SK-N-SH (cell line): ENCODE results near the gene TPRA1. TPM values are rescaled to one million over a fixed set of nuclear protein-coding genes. Genes with fewer than 3 reads are reported as not detected.

ENCODE experiments used
- CTCF ChIA-PET: fragments of 300-600, 350-600 bp; formaldehyde crosslinking; extraction: SDS; loops from one replicate; lab custom pipeline; 2021; lab: Yijun Ruan, JAX
- POLR2A ChIA-PET: fragments of 350-600 bp; sonication (Branson Sonifier 250); formaldehyde crosslinking; extraction: SDS; loops from one replicate; lab custom pipeline; 2020; ENCODE audit warnings: antibody characterized with exemption, inconsistent platforms; lab: Yijun Ruan, JAX
- DNase-seq: peaks from one replicate; pipeline ENCODE4 v3.0.0; 2012
- H2AFZ ChIP-seq: fragments of 200-600 bp; sonication (generic); 2 replicates; pipeline ENCODE4 v1.8.1; 2016; ENCODE audit warnings: antibody characterized with exemption, mild to moderate bottlenecking, low read depth
- H3F3A ChIP-seq: fragments of 200-600 bp; sonication (generic); replicated peaks from 2 replicates; pipeline ENCODE3; 2016; ENCODE audit warnings: antibody characterized with exemption, mild to moderate bottlenecking; ENCODE audit not compliant: insufficient read depth
- H3K27ac ChIP-seq, 2 experiments: fragments of 200-500 bp in 1 of 2; fragments of 200-600 bp in 1 of 2; sonication (Bioruptor generic) in 1 of 2; sonication (generic), shearing (Covaris generic) in 1 of 2; 2 replicates each; pipeline versions ENCODE4 v1.5.1 to v1.6.1; 2014 to 2016; ENCODE audit warnings: low read depth in 2 of 2, inconsistent platforms in 1 of 2, low read length in 1 of 2, mild to moderate bottlenecking in 1 of 2, mixed read lengths in 1 of 2
- H3K27me3 ChIP-seq: fragments of 200-600 bp; sonication (generic), shearing (Covaris generic); 2 replicates; pipeline ENCODE4 v1.6.1; 2016; ENCODE audit warnings: mixed run types; ENCODE audit not compliant: insufficient read depth
- H3K36me3 ChIP-seq, 2 experiments: fragments of 200-500 bp in 1 of 2; fragments of 200-600 bp in 1 of 2; sonication (Bioruptor generic) in 1 of 2; sonication (generic) in 1 of 2; replicated peaks in 1 of 2; 2 replicates each; pipeline versions ENCODE3 to v1.5.1; 2014 to 2016; ENCODE audit warnings: low read length in 1 of 2, mild to moderate bottlenecking in 1 of 2; ENCODE audit not compliant: insufficient read depth in 2 of 2, control insufficient read depth in 1 of 2
- H3K4me1 ChIP-seq, 2 experiments: fragments of 200-500 bp in 1 of 2; fragments of 200-600 bp in 1 of 2; sonication (Bioruptor generic) in 1 of 2; sonication (generic), shearing (Covaris generic) in 1 of 2; 2 replicates each; pipeline versions ENCODE4 v1.5.1 to v1.6.1; 2014 to 2016; ENCODE audit warnings: low read depth in 1 of 2, low read length in 1 of 2, mixed run types in 1 of 2; ENCODE audit not compliant: insufficient read depth in 2 of 2, control insufficient read depth in 1 of 2
- H3K4me2 ChIP-seq: fragments of 200-600 bp; sonication (generic), shearing (Covaris generic); 2 replicates; pipeline ENCODE4 v1.6.1; 2017; ENCODE audit warnings: mixed run types
- H3K4me3 ChIP-seq, 2 experiments: fragments of 200-500 bp in 1 of 2; fragments of 200-600 bp in 1 of 2; sonication (Bioruptor generic) in 1 of 2; sonication (generic), shearing (Covaris generic) in 1 of 2; 2 replicates each; pipeline versions ENCODE4 v1.5.1 to v1.8.1; 2014 to 2016; ENCODE audit warnings: low read depth in 2 of 2, inconsistent platforms in 1 of 2, low read length in 1 of 2, mild to moderate bottlenecking in 1 of 2, mixed read lengths in 1 of 2, moderate library complexity in 1 of 2
- H3K79me2 ChIP-seq: fragments of 200-600 bp; sonication (generic); 2 replicates; pipeline ENCODE4 v1.8.1; 2017; ENCODE audit warnings: mild to moderate bottlenecking; ENCODE audit not compliant: insufficient read depth
- H3K9ac ChIP-seq: fragments of 200-600 bp; sonication (generic); 2 replicates; pipeline ENCODE4 v1.6.1; 2017; ENCODE audit warnings: mixed run types
- H3K9me2 ChIP-seq: fragments of 200-600 bp; sonication (generic); 2 replicates; pipeline ENCODE4 v1.6.1; 2017; ENCODE audit warnings: mixed run types
- H3K9me3 ChIP-seq: fragments of 200-600 bp; sonication (generic); 2 replicates; pipeline ENCODE4 v1.6.1; 2017; ENCODE audit warnings: mixed run types, mild to moderate bottlenecking, moderate library complexity
- H4K20me1 ChIP-seq: fragments of 200-600 bp; sonication (generic); 2 replicates; pipeline ENCODE4 v1.6.1; 2017; ENCODE audit warnings: mild to moderate bottlenecking, mixed run types; ENCODE audit not compliant: insufficient read depth
- EP300 ChIP-seq, 2 experiments: IDR thresholded peaks; 2 replicates each; pipeline versions ENCODE4 v1.4.0 to v1.6.1; 2012; ENCODE audit warnings: borderline replicate concordance in 1 of 2, low read depth in 1 of 2, low read length in 1 of 2
- FOSL2 ChIP-seq: IDR thresholded peaks from 2 replicates; pipeline ENCODE4 v1.4.0; 2012; ENCODE audit warnings: low read depth, mild to moderate bottlenecking, moderate library complexity, borderline replicate concordance
- FOXJ3 ChIP-seq: sonication (generic); formaldehyde crosslinking; IDR thresholded peaks from 2 replicates; pipeline ENCODE4 v1.5.1; 2020; ENCODE audit warnings: mild to moderate bottlenecking, missing genetic modification reagents
- FOXM1 ChIP-seq: IDR thresholded peaks from 2 replicates; pipeline ENCODE4 v1.4.0; 2012; ENCODE audit warnings: low read depth, mild to moderate bottlenecking
- NFIC ChIP-seq: IDR thresholded peaks from 2 replicates; pipeline ENCODE4 v1.4.0; 2012; ENCODE audit warnings: borderline replicate concordance
- POLR2AphosphoS5 ChIP-seq: IDR thresholded peaks from 2 replicates; pipeline ENCODE4 v1.6.1; 2012; ENCODE audit warnings: low read depth, low read length
- RAD21 ChIP-seq: IDR thresholded peaks from 2 replicates; pipeline ENCODE4 v1.6.1; 2012; ENCODE audit warnings: mild to moderate bottlenecking, low read length
- SMC3 ChIP-seq: IDR thresholded peaks from 2 replicates; pipeline ENCODE4 v1.6.1; 2012; ENCODE audit warnings: low read depth, low read length, improper control_type of control experiment
- TCF12 ChIP-seq: IDR thresholded peaks from 2 replicates; pipeline ENCODE4 v1.4.0; 2012
- YY1 ChIP-seq: IDR thresholded peaks from 2 replicates; pipeline ENCODE4 v1.4.0; 2012; ENCODE audit warnings: low read depth, mild to moderate bottlenecking
- WGBS: methylation state at CpG from one replicate; pipeline ENCODE4 v1.1.6; 2017; ENCODE audit warnings: low lambda C conversion rate; 5-methylcytosine and 5-hydroxymethylcytosine counted together
- polyA plus RNA-seq, 3 experiments: library from polyadenylated mRNA; depleted of rRNA; stranded (reverse); fragments of >200 nt; gene quantifications; 2 replicates each; pipeline ENCODE4 v1.2.3, GENCODE V29; 2012
- TF ChIP-seq, protein P1 (sequence below): IDR thresholded peaks from 2 replicates; pipeline ENCODE4 v1.6.1; 2012; ENCODE audit warnings: mild to moderate bottlenecking, low read depth, low read length, moderate library complexity
- TF ChIP-seq, protein P2 (sequence below): fragments of 150-350 bp; IDR thresholded peaks from 2 replicates; pipeline ENCODE4 v1.6.1; 2016; ENCODE audit warnings: mild to moderate bottlenecking, low read depth, low read length
- TF ChIP-seq, protein P3 (sequence below): IDR thresholded peaks from 2 replicates; pipeline ENCODE4; 2012
- TF ChIP-seq, protein P4 (sequence below): IDR thresholded peaks from 2 replicates; pipeline ENCODE4 v1.4.0; 2012; ENCODE audit warnings: low read depth, borderline replicate concordance
- TF ChIP-seq, protein P5 (sequence below): IDR thresholded peaks from 2 replicates; pipeline ENCODE4 v1.4.0; 2012; ENCODE audit warnings: low read depth
- TF ChIP-seq, protein P6 (sequence below): IDR thresholded peaks from 2 replicates; pipeline ENCODE4 v1.4.0; 2012; ENCODE audit warnings: low read depth, borderline replicate concordance
- TF ChIP-seq, protein P7 (sequence below): fragments of 200-600 bp; sonication (generic); IDR thresholded peaks from 2 replicates; pipeline ENCODE4 v1.6.1; 2017; ENCODE audit warnings: antibody characterized with exemption, mild to moderate bottlenecking, moderate library complexity

The TPRA1 gene
- polyA plus RNA-seq, 1 of the 3 experiments (the other 2 are of a cell fraction): 26.3 TPM

DNA sequence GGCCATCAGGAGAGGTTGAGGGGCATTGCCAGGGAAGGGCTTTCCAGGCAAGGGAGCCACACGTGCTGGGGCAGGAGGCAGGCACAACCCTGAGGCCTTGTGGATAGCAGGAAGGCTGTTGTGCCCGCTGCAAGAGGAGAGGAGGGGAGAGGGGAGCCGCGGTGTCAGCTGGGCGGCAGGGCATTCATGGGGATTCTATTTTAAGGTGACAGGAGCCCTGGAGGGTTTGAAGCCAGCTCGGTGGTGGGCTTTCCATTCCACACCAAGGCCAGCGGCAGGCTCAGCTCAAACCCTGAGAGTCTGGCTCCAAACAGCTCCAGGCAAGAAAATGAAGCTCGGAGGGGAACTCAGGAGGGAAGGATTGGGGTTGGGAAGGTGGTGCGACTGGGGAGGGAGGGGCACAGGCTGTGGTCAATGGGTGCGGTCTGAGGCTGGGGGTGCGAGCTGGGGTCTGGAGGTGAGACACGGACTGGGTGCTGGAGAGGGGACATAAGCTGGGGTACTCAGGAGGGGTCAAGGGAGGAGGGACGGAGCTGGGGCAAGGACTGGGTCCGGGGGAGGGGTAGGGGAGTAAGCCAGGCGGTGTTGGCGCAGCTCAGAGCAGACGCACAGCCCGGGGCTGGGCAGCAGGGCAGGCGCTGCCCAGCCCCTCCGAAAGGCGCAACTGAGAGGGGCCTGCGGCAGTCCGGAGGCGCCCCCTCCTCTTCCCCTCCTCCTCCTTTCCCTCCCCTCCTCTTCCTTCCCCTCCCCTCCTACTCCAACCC is 43.4 kb downstream of the TPRA1 start:
- TF ChIP-seq FOXM1 (no peak), TCF12 (no peak), RAD21 (no peak), NFIC (no peak), SMC3 (no peak), POLR2AphosphoS5 (no peak), EP300 (IDR thresholded peaks at IDR 0.05; ENCODE audit: borderline replicate concordance in 1 of 2, low read depth in 1 of 2, low read length in 1 of 2) (no peak), YY1 (no peak), FOSL2 (no peak), FOXJ3 (CRISPR knock-in tag) (no peak)
- TF ChIP-seq, protein P1, sequence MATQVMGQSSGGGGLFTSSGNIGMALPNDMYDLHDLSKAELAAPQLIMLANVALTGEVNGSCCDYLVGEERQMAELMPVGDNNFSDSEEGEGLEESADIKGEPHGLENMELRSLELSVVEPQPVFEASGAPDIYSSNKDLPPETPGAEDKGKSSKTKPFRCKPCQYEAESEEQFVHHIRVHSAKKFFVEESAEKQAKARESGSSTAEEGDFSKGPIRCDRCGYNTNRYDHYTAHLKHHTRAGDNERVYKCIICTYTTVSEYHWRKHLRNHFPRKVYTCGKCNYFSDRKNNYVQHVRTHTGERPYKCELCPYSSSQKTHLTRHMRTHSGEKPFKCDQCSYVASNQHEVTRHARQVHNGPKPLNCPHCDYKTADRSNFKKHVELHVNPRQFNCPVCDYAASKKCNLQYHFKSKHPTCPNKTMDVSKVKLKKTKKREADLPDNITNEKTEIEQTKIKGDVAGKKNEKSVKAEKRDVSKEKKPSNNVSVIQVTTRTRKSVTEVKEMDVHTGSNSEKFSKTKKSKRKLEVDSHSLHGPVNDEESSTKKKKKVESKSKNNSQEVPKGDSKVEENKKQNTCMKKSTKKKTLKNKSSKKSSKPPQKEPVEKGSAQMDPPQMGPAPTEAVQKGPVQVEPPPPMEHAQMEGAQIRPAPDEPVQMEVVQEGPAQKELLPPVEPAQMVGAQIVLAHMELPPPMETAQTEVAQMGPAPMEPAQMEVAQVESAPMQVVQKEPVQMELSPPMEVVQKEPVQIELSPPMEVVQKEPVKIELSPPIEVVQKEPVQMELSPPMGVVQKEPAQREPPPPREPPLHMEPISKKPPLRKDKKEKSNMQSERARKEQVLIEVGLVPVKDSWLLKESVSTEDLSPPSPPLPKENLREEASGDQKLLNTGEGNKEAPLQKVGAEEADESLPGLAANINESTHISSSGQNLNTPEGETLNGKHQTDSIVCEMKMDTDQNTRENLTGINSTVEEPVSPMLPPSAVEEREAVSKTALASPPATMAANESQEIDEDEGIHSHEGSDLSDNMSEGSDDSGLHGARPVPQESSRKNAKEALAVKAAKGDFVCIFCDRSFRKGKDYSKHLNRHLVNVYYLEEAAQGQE: no peak
- TF ChIP-seq, protein P2, sequence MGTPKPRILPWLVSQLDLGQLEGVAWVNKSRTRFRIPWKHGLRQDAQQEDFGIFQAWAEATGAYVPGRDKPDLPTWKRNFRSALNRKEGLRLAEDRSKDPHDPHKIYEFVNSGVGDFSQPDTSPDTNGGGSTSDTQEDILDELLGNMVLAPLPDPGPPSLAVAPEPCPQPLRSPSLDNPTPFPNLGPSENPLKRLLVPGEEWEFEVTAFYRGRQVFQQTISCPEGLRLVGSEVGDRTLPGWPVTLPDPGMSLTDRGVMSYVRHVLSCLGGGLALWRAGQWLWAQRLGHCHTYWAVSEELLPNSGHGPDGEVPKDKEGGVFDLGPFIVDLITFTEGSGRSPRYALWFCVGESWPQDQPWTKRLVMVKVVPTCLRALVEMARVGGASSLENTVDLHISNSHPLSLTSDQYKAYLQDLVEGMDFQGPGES: no peak
- TF ChIP-seq, protein P3, sequence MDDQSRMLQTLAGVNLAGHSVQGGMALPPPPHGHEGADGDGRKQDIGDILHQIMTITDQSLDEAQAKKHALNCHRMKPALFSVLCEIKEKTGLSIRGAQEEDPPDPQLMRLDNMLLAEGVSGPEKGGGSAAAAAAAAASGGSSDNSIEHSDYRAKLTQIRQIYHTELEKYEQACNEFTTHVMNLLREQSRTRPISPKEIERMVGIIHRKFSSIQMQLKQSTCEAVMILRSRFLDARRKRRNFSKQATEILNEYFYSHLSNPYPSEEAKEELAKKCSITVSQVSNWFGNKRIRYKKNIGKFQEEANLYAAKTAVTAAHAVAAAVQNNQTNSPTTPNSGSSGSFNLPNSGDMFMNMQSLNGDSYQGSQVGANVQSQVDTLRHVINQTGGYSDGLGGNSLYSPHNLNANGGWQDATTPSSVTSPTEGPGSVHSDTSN: no peak
- TF ChIP-seq, protein P4, sequence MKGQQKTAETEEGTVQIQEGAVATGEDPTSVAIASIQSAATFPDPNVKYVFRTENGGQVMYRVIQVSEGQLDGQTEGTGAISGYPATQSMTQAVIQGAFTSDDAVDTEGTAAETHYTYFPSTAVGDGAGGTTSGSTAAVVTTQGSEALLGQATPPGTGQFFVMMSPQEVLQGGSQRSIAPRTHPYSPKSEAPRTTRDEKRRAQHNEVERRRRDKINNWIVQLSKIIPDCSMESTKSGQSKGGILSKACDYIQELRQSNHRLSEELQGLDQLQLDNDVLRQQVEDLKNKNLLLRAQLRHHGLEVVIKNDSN: no peak
- TF ChIP-seq, protein P5, sequence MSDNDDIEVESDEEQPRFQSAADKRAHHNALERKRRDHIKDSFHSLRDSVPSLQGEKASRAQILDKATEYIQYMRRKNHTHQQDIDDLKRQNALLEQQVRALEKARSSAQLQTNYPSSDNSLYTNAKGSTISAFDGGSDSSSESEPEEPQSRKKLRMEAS: no peak
- TF ChIP-seq, protein P6, sequence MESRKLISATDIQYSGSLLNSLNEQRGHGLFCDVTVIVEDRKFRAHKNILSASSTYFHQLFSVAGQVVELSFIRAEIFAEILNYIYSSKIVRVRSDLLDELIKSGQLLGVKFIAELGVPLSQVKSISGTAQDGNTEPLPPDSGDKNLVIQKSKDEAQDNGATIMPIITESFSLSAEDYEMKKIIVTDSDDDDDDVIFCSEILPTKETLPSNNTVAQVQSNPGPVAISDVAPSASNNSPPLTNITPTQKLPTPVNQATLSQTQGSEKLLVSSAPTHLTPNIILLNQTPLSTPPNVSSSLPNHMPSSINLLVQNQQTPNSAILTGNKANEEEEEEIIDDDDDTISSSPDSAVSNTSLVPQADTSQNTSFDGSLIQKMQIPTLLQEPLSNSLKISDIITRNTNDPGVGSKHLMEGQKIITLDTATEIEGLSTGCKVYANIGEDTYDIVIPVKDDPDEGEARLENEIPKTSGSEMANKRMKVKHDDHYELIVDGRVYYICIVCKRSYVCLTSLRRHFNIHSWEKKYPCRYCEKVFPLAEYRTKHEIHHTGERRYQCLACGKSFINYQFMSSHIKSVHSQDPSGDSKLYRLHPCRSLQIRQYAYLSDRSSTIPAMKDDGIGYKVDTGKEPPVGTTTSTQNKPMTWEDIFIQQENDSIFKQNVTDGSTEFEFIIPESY: no peak
- TF ChIP-seq, protein P7, sequence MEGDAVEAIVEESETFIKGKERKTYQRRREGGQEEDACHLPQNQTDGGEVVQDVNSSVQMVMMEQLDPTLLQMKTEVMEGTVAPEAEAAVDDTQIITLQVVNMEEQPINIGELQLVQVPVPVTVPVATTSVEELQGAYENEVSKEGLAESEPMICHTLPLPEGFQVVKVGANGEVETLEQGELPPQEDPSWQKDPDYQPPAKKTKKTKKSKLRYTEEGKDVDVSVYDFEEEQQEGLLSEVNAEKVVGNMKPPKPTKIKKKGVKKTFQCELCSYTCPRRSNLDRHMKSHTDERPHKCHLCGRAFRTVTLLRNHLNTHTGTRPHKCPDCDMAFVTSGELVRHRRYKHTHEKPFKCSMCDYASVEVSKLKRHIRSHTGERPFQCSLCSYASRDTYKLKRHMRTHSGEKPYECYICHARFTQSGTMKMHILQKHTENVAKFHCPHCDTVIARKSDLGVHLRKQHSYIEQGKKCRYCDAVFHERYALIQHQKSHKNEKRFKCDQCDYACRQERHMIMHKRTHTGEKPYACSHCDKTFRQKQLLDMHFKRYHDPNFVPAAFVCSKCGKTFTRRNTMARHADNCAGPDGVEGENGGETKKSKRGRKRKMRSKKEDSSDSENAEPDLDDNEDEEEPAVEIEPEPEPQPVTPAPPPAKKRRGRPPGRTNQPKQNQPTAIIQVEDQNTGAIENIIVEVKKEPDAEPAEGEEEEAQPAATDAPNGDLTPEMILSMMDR: no peak
- POLR2A ChIA-PET: interaction anchor here (0.8 to 1.6 kb wide), 2 partner anchors 399 to 864 kb away, joined by 3 to 4 read pairs; no protein-coding TSS in a partner anchor

More for the DNA sequence above, 43.4 kb downstream of the TPRA1 start:
- Histone ChIP-seq H3K4me2 (no peak overlapping the region), H3K79me2 (no peaks in the 10 kb centered on the region), H3K36me3 (no peaks in the 10 kb centered on the region), H3F3A (no peaks in the 10 kb centered on the region), H3K4me3 (peak overlapping the region in 1 of 2 experiments; percentile 61; a peak in 2 of 4 replicates), H3K9me3 (no peaks in the 10 kb centered on the region), H3K9ac (no peak overlapping the region), H3K27ac (peak overlapping the region in 1 of 2 experiments; percentile 47; a peak in 1 of 4 replicates), H3K27me3 (no peaks in the 10 kb centered on the region), H3K9me2 (no peaks in the 10 kb centered on the region), H3K4me1 (peaks cover 0 to 42% of the 10 kb centered on the region in 2 experiments; a peak in 2 of 4 replicates), H4K20me1 (no peaks in the 10 kb centered on the region), H2AFZ (no peak overlapping the region)
- peak; percentile 74 for DNase-seq
- 73% methylated on average over 16 of the region's 24 CpGs for WGBS
- CTCF ChIA-PET: interaction anchor here (0.6 to 7.5 kb wide), 40 partner anchors 9 to 1029 kb away, joined by 3 to 72 read pairs (median 4); partner anchors contain the start of genes CHST13, PLXNA1 and UROC1
